ENCODE results near the gene ADAD2. TPM values are rescaled to one million over a fixed set of nuclear protein-coding genes. Genes with fewer than 3 reads are reported as not detected.
A peak's percentile ranks its signal among the peaks of the same experiment; 100 is the strongest.

ADAD2 gene
- 1 to 10 TPM in 3 of 4 donors, not detected in 1; 1.1 to 4.2 (median 1.9) TPM for total RNA-seq

DNA sequence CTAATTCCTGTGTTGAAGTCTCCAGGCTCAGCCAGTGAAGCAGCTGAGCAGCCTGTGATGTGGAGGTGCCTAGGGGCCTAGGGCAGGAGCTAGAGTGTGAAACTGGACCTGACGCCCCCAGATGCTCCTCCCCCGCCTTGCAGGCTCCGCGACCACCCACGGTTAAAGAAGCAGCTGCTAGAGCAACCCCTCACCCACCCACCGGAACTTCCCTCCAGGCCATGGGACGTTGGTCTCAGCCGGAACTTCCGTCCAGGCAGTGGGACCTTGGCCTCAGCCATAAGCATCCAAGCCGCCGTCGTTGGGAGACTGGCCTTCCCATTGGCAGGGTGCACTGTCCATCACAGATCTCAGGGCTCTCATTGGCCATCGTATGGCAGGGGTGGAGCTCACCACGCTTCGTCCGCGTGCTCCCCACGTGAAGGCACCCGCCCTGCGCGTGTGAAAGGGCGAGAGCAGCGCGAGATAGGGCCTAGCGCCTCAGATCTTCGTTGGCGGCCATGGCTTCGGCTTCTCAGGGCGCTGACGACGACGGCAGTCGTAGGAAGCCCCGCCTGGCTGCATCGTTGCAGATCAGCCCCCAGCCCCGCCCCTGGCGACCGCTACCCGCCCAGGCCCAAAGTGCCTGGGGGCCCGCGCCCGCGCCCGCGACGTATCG is at the start of gene ADAD2:
ADAD2 (plus strand) TSS at position 427 of the 658 bp plus-strand sequence; CDS start at position 501, 74 bp downstream.
- no peak for DNase-seq
- intact Hi-C loops (cut with DNase I), result no loop called here
- H3K27me3 ChIP-seq, result no peaks in the 10 kb centered on the region
- H3K4me1 ChIP-seq, result peaks cover 5 to 38% (median 9%) of the 10 kb centered on the region in 3 donors
- TF ChIP-seq, protein P1, sequence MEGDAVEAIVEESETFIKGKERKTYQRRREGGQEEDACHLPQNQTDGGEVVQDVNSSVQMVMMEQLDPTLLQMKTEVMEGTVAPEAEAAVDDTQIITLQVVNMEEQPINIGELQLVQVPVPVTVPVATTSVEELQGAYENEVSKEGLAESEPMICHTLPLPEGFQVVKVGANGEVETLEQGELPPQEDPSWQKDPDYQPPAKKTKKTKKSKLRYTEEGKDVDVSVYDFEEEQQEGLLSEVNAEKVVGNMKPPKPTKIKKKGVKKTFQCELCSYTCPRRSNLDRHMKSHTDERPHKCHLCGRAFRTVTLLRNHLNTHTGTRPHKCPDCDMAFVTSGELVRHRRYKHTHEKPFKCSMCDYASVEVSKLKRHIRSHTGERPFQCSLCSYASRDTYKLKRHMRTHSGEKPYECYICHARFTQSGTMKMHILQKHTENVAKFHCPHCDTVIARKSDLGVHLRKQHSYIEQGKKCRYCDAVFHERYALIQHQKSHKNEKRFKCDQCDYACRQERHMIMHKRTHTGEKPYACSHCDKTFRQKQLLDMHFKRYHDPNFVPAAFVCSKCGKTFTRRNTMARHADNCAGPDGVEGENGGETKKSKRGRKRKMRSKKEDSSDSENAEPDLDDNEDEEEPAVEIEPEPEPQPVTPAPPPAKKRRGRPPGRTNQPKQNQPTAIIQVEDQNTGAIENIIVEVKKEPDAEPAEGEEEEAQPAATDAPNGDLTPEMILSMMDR (IDR thresholded peaks at IDR 0.05), result no peak
- no peak for TF ChIP-seq POLR2A (IDR thresholded peaks at IDR 0.05)
- WGBS, 2 donors, result 91 to 100% methylated on average over 1 to 17 of the region's 47 CpGs
- no peaks in the 10 kb centered on the region for H3K9me3 ChIP-seq
- no peak within 1 kb of the TSS for H3K27ac ChIP-seq
- peaks cover 0 to 29% (median 0%) of the 10 kb centered on the region in 3 donors for H3K36me3 ChIP-seq
- no peak within 1 kb of the TSS for H3K4me3 ChIP-seq

DNA sequence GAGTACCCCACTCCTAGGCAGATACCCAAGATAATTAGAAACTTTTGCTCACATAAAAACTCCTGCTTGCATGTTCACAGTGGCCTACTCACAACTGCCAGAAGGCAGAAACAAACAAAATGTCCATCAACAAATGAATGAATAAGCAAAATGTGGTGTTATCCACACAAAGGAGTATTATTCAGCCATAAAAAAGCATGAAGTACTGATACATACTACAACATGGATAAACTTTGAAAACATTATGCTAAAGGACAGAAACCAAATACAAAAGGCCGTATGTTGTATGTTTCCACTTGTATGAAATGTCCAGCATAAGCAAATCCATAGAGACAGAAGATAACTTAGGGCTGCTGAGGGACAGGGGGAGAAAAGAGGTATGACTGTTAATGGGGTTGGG is 47.9 kb upstream of the ADAD2 start:
- H3K27me3 ChIP-seq, result peaks cover 0 to 5% (median 0%) of the 10 kb centered on the region in 4 donors
- H3K4me3 ChIP-seq, result no peak overlapping the region
- TF ChIP-seq, protein P1 (IDR thresholded peaks at IDR 0.05), result no peak
- no peak for TF ChIP-seq POLR2A (IDR thresholded peaks at IDR 0.05)
- no peak for DNase-seq
- no peaks in the 10 kb centered on the region for H3K9me3 ChIP-seq
- peaks cover 0 to 23% (median 14%) of the 10 kb centered on the region in 3 donors for H3K4me1 ChIP-seq
- no peaks in the 10 kb centered on the region for H3K36me3 ChIP-seq
- WGBS, 2 donors, result 93 to 96% methylated on average over 1 of the region's 1 CpG
- intact Hi-C loops (cut with DNase I), result no loop called here
- H3K27ac ChIP-seq, result no peak overlapping the region

DNA sequence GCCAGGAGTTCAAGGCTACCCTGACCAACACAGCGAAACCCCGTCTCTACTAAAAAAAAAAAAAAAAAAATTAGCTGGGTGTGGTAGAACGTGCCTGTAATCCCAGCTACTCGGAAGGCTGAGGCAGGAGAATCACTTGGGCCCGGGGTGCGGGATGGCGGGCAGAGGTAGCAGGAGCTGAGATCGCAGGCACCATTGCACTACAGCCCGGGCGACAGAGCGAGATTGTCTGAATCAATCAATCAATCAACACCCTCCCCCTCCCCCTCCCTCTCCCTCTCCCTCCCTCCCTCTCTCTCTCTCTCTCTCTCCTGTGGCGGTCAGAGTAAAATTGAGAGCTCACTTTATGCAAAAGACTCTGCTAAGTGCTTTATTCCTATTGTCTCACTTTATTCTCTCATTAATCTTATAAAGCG is 47.2 kb upstream of the ADAD2 start:
- WGBS, 2 donors, result 15 to 30% methylated on average over 10 to 11 of the region's 13 CpGs
- H3K27me3 ChIP-seq, result peaks cover 0 to 5% (median 0%) of the 10 kb centered on the region in 4 donors
- H3K27ac ChIP-seq, result peak overlapping the region in 2 of 4 donors; percentile 90 to 92
- no peak for DNase-seq
- H3K9me3 ChIP-seq, result no peaks in the 10 kb centered on the region
- TF ChIP-seq POLR2A (IDR thresholded peaks at IDR 0.05), result no peak
- TF ChIP-seq, protein P1 (IDR thresholded peaks at IDR 0.05), result no peak
- H3K4me3 ChIP-seq, result peak overlapping the region; percentile 73 to 100 (median 82)
- intact Hi-C loops (cut with DNase I), result no loop called here
- H3K36me3 ChIP-seq, result no peaks in the 10 kb centered on the region
- peaks cover 0 to 23% (median 14%) of the 10 kb centered on the region in 3 donors for H3K4me1 ChIP-seq

DNA sequence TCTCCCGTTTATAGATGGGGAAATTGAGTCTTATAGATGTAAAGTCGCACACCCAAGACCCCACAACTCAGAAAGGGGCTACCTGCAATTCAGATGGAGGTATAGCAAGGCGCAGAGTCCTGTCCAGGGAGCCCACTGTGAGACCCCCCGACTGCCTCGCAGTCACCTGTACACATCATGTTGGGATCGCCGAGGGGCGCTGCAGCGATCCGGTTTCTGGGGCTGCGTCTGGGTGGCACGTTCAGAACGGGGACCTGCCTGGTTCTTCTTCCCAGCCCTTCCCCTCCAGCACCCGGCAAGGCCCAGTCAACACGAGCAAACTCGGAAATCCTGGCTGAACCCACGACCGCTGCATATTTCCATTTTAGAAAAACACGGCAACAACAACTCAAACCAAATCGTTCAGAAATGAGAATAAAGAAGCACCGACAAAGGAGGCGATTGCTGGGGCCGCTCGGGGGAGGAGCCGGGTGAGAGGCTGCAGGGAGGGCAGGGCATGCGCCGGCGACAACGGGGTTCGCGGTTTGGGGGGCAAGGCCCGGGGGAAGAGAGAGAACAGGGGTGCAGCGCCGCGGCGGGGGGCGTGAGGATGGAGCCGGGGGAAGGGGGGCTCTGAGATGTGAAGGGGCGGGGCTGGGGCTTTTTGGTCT is 46.6 kb upstream of the ADAD2 start:
- no peak for TF ChIP-seq POLR2A (IDR thresholded peaks at IDR 0.05)
- TF ChIP-seq, protein P1 (IDR thresholded peaks at IDR 0.05), result no peak
- Histone ChIP-seq H3K27me3 (peaks cover 0 to 5% (median 0%) of the 10 kb centered on the region in 4 donors), H3K9me3 (no peaks in the 10 kb centered on the region), H3K36me3 (no peaks in the 10 kb centered on the region), H3K27ac (peak overlapping the region; percentile 76 to 92 (median 85)), H3K4me3 (peak overlapping the region; percentile 73 to 100 (median 82)), H3K4me1 (peaks cover 0 to 23% (median 14%) of the 10 kb centered on the region in 3 donors)
- intact Hi-C loops (cut with DNase I), result no loop called here
- DNase-seq, result no peak
- 0 to 1% methylated on average over 9 to 18 of the region's 39 CpGs for WGBS, 2 donors

Measured in esophagus squamous epithelium (tissue), 5 donors.